GM23338 (cell line): ENCODE data around the gene TUBG1.

Source experiments
- CREB1 ChIP-seq: fragments of 250-450 bp; sonication (Bioruptor Pico); IDR thresholded peaks from 2 replicates; pipeline ENCODE4 v1.5.0; 2020; ENCODE audit warnings: low read depth, mild to moderate bottlenecking, moderate library complexity
- EZH2 ChIP-seq: fragments of 200-600 bp; sonication (generic); IDR thresholded peaks from one replicate; pipeline ENCODE4 v1.8.0; 2017; ENCODE audit warnings: antibody characterized with exemption, mild to moderate bottlenecking, low read depth; ENCODE audit not compliant: unreplicated experiment
- EZH2phosphoT487 ChIP-seq: fragments of 200-600 bp; sonication (generic); IDR thresholded peaks from one replicate; pipeline ENCODE4 v1.8.1; 2018; ENCODE audit warnings: antibody characterized with exemption; ENCODE audit not compliant: unreplicated experiment
- JUNB ChIP-seq: IDR thresholded peaks from one replicate; pipeline ENCODE4 v1.6.1; 2016; ENCODE audit warnings: antibody characterized with exemption; ENCODE audit not compliant: unreplicated experiment
- POLR2AphosphoS5 ChIP-seq: IDR thresholded peaks from 2 replicates; pipeline ENCODE4 v1.6.1; 2016; ENCODE audit warnings: antibody characterized with exemption, low read depth
- STAT1 ChIP-seq: IDR thresholded peaks from one replicate; pipeline ENCODE4 v1.6.1; 2016; ENCODE audit warnings: antibody characterized with exemption; ENCODE audit not compliant: unreplicated experiment
- ZNF114 ChIP-seq: fragments of 250-450 bp; sonication (Bioruptor Pico); IDR thresholded peaks from 2 replicates; pipeline ENCODE4 v1.5.0; 2020; ENCODE audit warnings: mild to moderate bottlenecking, moderate library complexity
- TF ChIP-seq, protein P1 (sequence below), 2 experiments: fragments of 200-600 bp in 1 of 2; sonication (generic) in 1 of 2; conservative IDR thresholded peaks; 2 replicates each; pipeline versions ENCODE4 v1.5.1 to v1.6.1; 2016 to 2017; ENCODE audit warnings: antibody characterized with exemption in 2 of 2, low read depth in 2 of 2, mild to moderate bottlenecking in 2 of 2, moderate library complexity in 1 of 2
- TF ChIP-seq, protein P2 (sequence below): IDR thresholded peaks from 2 replicates; pipeline ENCODE4 v1.6.1; 2016; ENCODE audit warnings: antibody characterized with exemption

DNA sequence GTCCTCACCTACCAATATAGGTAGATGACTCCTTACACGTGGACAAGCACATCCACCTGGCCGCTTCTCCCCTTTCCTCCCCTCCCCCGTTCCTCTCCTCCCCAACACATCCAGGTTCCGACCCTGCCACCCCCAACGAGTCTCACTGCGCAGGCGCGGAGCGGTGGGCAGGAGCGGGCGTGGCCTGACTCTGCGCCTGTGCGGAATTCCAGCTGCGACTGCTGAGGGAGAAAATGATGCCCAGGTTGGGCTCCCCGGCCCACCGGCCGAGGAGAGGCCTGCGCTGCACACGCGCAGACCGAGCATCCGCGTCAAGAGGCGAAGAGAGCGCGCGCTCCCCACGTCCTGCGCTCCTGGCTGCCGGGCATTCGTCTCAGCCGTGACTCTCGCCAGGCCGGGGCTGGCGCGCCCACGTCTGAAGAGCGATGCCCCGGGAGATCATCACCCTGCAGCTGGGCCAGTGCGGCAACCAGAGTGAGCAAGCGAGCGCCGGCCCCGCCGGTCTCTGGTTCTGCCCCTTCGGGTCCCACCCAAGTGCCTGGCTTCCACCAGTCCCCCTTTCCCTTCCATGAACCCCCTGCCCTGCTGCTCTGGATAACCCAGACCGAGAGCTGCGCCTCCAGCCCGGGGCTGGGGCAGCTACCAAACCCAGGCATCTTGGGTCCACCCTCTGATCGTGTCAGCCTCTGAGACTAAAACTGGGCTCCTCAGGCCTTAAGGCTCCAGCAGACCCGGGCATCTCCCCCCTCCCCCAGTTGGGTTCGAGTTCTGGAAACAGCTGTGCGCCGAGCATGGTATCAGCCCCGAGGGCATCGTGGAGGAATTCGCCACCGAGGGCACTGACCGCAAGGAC is 49.8 kb downstream of the TUBG1 start, which contains the start of gene TUBG2:
- TF ChIP-seq, protein P1, sequence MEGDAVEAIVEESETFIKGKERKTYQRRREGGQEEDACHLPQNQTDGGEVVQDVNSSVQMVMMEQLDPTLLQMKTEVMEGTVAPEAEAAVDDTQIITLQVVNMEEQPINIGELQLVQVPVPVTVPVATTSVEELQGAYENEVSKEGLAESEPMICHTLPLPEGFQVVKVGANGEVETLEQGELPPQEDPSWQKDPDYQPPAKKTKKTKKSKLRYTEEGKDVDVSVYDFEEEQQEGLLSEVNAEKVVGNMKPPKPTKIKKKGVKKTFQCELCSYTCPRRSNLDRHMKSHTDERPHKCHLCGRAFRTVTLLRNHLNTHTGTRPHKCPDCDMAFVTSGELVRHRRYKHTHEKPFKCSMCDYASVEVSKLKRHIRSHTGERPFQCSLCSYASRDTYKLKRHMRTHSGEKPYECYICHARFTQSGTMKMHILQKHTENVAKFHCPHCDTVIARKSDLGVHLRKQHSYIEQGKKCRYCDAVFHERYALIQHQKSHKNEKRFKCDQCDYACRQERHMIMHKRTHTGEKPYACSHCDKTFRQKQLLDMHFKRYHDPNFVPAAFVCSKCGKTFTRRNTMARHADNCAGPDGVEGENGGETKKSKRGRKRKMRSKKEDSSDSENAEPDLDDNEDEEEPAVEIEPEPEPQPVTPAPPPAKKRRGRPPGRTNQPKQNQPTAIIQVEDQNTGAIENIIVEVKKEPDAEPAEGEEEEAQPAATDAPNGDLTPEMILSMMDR (conservative IDR thresholded peaks at IDR 0.05; ENCODE audit: low read depth in 2 of 2): no peak
- TF ChIP-seq ZNF114 (CRISPR knock-in tag): no peak
- no peak for TF ChIP-seq EZH2
- TF ChIP-seq EZH2phosphoT487: no peak
- peak; percentile 81 for TF ChIP-seq POLR2AphosphoS5
- TF ChIP-seq, protein P2, sequence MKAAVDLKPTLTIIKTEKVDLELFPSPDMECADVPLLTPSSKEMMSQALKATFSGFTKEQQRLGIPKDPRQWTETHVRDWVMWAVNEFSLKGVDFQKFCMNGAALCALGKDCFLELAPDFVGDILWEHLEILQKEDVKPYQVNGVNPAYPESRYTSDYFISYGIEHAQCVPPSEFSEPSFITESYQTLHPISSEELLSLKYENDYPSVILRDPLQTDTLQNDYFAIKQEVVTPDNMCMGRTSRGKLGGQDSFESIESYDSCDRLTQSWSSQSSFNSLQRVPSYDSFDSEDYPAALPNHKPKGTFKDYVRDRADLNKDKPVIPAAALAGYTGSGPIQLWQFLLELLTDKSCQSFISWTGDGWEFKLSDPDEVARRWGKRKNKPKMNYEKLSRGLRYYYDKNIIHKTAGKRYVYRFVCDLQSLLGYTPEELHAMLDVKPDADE: no peak
- TF ChIP-seq STAT1: no peak
- TF ChIP-seq JUNB: no peak
- TF ChIP-seq CREB1 (CRISPR knock-in tag): no peak; the same call in 1 of the 2 replicates
